Activated CD4-positive, alpha-beta T cell treated with anti-CD3 and anti-CD28 coated beads, Interleukin-2, amount 50 U/mL, for 48 hours (primary cell): ENCODE data around the gene SLAMF6.
"Not testable (repeated sequence)": the region's sequence is repeated elsewhere in the genome, so short reads cannot be mapped to it uniquely, and the experiment has no call there.

Experiments
- DNase-seq, 2 experiments: peaks; one replicate each; pipeline ENCODE4 v3.0.0-alpha.2; 2020

Gene SLAMF6

DNA sequence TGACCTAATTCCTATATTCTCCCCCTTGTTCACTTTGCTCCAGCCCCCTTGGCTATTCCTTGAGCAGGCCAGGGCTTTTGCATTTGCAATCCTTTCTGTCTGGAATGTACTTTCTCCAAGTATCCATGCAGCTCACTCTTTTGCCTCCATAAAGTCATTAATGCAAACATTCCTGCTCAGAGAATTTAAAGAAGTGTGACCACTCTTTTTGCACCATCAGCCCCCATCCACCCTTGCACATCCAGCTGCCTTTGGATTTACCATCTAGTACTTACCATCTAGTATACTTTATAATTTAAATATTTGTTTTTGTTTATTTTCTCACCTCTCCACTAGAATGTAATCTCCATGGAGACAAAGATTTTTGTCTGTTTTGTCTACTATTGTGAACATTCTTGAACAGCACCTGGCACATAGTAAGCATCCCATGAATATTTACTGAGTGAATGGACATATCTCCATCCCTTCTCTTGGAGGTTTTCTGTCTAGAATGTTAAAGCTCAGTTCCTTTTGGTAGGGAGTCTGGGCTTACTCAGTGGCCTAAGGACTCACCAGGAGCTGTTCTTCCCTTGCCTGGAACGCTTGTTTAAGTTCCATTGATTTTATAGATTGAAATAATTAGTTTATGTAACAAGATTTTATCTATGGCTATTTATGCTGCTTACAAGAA is 22.6 kb downstream of the SLAMF6 start:
- no peak for DNase-seq

DNA sequence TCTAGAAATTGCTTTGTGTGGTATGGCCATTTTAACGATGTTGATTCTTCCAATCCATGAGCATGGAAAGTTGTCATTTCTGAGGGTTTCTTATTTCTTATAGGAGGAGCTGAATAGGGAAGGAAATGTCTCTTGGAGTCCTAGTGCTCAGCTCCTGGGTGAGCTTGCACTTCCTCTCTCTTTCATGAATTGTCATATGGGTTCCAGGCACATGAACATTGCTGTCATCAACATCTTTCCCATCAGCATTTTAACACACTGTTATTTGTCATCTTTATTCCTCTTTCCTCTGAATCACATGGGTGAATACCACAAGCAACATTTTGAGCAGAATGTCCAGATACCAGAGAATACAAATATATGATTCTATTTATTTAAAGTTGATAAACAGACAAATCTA is 23.4 kb downstream of the SLAMF6 start:
- no peak for DNase-seq

DNA sequence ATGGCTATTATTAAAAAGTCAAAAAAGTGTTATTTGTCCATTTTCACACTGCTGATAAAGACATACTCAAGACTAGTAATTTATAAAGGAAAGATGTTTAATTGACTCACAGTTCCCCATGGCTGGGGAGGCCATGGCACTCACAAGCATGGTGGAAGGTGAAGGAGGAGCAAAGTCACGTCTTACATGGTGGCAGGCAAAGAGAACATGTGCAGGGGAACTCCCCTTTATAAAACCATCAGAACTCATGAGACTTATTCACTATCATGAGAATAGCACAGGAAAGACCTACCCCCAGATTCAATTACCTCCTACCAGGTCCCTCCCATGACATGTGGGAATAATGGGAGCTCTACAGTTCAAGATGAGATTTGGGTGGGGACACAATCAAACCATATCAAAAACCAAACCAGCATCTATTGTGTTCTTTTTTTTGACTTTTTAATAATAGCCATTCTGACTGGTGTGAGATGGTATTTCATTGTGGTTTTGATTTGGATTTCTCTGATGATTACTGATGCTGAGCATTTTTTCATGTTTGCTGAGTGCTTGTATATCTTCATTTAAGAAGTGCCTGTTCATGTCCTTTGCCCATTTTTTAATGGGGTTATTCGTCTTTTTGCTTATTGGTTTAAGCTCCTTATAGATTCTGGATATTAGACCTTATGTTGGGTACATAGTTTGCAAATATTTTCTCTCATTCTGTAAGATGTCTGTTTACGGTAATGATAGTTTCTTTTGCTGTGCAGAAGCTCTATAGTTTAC is 24.6 kb downstream of the SLAMF6 start:
- DNase-seq: not testable (repeated sequence)

DNA sequence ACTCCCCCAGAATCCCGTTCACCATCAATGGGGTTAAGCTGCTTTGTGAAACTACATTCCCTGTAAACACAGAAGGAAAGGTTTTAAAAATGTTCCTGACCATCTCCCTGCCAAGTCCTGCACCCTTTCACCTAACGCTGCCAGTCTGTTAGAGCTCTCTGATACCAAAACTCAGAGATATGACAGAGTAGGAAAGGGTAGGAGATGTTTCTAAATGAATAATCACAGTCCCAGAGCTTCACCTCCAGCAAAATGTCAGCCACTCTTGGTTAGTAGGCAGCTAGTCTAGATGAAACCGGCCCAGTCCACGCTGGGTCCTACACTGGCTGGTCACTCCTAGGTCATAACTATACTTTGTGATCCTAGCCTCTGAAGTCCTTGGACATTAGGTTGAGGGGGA is 26.7 kb downstream of the SLAMF6 start:
- no peak for DNase-seq

DNA sequence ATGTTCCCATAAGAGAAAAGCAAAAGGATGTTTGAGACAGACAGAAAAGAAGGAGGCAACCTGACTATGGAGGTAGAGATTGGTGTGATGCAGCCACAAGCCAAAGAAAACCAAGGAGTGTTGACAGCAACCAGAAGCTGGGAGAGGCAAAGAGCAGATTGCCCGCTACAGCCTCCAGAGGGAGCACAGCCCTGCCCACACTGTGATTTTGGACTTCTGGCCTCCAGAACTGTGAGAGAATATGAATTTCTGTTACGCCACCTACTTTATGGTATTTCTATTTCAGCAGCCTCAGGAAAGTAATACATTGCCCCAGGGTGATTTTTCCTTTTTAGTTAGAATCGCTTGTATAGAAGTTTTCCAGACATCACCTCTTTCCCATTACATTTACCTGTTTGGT is 28.4 kb downstream of the SLAMF6 start:
- no peak for DNase-seq

DNA sequence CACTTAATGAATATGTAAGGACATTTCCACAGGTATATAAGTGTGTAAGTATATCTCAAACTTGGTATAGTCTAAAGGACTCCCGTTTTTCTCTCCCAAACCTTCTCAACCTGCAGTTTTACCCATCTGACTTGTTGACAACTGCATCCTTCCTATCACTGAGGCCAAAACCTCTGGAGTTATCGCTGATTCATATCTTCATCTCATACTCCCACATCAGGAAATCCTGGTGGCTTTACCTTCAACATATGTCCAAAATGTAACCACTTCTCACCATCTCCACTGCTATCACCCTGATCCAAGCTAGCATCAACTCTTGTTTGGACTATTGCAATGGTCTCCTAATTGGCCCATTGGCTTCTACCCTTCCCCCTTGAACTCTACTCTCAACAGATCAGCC is 30.4 kb downstream of the SLAMF6 start:
- DNase-seq: no peak

DNA sequence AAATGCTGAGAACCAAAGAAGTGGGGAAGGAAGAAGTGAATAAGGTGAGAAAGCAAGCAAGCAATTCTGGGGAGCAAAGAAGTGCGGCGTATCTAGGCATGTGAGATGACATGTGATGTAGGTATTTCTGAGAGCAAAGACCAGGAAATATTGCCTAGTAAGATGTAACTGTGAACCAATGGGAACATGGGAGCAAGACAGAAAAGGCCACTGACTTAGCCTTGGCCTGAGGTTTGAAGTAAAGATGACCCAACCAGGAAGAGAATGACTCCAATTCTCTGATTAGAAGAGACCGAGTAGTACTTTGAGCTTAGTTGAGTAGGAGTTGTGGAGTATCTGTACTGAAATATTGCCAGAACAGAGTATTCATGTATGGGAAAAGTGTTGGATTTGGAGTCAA is 31.1 kb downstream of the SLAMF6 start:
- DNase-seq: no peak

DNA sequence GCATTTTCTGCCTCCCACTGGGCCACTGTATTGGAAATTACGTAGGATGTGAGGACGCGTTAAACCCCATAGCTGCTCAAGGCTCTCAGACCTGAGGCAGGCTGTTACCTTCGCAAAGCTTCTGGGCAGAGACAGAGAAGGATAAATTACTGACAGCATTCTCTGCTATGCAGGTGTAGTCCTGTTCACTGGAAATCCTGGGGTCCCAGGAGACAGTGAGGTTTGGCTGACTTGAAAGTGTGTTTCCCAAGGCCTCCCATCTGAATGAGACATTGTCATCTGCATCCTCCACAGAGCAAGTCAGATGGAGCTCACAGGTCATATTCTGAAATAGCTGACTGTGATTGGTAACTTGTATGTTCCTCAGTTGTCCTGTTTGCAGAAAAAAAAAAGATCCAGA is 32.0 kb downstream of the SLAMF6 start:
- no peak for DNase-seq

DNA sequence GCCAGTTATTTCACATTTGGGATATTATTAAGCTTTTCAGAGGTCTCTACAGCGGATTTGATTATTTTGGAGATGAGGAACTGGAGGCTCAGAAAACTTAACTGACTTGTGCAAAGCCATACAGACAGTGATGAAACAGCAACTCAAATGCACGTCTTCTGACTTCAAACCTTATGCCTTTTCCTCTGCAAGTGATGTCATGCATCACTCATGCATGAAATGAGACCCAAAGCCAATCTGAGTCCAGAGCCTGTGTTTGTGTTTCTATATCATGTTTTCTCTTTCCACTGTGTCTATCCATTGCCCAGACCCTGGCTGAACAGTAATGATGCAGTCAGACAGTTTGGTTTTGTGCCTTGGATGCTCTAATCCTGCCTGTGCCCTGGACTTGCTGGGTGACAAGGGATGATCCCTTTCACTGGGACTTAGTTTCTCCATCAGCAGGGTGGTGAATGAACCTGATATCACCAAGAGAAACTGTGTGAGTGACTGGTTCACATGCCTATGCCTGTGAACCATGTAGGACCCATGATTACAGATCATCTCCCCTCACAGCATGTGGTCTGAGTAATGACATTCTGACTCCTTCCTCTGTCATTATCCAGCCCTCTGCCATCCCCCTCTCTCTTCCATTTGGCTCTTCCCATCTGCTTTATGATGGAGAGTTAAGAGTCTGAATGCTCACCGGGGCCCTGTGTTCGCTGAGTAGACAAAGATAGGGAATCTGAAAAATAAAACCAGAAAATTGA is 33.4 kb downstream of the SLAMF6 start:
- DNase-seq: no peak

DNA sequence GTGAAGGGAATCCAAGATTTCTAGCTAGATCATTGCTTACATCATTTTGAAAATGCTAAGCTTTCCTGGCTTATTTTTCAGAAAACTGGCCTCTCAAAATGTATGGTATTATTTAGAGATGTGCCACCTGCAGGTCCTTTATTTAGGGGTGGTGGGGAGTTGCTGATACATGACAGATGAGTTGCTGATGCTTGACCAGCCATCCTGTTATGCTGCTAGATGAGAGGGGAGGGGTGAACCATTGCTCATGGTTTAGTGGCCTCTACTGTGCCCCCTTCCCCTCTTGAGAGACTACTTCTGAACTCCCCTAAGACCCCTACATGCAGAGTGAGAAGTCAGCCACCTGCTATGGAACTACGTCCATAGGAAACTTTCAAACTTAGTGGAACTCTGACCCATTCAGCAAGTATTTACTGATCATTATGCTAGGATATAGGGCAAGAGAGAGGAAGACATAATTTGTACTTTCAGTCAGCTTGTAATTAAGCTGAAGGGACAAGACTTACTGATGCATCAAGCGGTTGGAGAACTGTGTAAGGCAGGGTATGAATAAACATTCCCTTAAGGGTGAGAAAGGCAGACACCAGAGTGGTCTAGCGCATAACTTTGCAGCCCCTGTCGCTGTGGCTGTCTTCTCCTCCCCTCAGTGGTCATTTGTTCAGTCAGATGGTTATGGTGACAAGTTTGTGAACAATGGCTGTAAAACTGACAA is 34.6 kb downstream of the SLAMF6 start:
- no peak for DNase-seq

DNA sequence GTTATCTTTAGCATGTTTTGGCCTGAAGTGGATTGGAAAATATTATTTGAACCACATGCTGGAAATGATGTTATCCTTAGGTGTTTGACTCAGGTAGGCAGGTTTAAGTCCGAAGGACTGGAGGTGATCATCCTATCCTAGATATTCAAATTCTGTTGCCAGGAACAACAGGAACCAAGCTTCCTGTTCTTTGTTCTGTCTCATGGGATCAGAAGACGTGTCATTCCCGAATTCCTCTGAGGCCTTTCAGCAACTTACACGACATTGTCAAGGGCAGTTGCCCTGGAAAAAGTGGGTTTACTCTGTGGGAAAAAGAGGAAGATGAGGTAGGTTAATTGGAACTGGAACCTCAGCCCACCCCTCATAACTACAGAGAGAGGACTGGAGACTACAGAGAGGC is 36.6 kb downstream of the SLAMF6 start:
- DNase-seq: no peak

DNA sequence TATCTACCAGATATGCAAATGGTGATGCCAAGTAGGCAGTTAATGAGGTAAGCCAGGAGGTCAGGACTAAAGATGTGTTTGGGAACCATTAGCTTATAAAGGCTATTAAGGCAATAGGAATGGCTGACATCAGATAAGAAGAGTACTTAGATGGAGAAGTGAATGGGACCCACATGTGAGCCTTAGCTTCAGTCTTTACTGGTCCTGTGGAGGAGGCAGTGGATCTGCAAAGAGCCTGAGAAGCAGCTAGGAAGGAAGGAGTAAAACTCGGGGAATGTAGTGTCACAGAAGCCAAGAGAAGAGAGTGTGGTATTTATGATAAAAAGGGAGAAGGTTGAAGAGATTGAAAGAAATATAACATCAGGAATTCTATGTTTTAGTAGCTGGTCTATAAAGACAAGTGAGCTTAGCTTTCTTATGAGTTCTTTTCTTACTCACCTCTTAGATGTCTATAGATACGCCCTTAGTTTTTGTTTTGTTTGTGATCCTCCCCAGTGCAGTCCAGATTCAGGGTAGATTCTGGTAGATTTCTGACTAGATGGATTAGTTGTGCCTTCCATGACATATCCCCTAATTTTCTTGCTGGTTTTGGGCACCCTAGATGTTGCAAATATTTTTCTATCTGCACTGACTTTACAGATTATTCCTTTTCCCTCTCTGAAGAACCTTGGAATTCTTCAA is 39.4 kb downstream of the SLAMF6 start:
- DNase-seq: no peak

DNA sequence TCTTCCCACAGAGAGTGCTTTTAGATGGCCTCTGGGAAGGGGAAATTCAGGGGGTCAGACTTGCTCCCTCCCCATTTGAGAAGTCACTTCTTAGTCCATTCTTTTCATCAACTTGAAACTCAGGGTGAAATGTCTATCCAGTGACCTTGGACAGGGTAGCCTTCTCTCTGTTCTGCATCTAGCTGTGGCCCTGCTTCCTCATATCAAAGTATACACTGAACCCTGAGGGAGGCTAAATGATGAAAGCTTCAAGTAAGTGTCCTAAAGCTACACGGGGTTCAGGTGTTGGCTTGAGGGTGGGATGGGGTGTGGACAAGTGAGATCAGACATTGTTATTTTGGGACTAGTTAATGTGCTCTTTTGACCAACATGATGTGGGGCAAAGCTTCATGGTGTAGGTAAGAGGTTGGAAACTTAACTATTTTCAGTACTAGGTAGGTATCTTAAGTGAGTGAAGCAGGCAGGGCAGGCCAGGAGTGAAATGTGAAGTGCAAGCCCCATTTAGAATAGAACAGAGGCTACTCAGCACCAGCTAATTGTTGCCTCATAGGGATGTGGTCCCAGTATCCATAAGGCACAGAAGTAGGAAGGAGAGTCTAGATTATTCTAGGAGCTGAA is 41.0 kb downstream of the SLAMF6 start:
- DNase-seq: no peak

DNA sequence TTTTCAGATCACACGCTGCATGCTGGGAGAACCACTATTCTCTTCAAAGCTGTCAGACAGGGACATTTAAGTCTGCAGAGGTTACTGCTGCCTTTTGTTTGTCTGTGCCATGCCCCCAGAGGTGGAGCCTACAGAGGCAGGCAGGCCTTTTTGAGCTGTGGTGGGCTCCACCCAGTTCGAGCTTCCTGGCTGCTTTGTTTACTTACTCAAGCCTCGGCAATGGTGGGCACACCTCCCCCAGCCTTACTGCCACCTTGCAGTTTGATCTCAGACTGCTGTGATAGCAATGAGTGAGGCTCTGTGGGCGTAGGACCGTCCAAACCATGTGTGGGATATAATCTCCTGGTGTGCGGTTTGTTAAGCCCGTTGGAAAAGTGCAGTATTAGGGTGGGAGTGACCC is 42.3 kb downstream of the SLAMF6 start:
- DNase-seq: not testable (repeated sequence)

DNA sequence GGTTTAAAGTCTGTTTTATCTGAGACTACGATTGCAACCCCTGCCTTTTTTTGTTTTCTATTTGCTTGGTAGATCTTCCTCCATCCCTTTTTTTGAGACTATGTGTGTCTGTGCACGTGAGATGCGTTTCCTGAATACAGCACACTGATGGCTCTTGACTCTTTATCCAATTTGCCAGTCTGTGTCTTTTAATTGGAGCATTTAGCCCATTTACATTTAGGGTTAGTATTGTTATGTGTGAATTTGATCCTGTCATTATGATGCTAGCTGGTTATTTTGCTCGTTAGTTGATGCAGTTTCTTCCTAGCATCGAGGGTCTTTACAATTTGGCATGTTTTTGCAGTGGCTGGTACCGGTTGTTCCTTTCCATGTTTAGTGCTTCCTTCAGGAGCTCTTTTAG is 44.0 kb downstream of the SLAMF6 start:
- DNase-seq: not testable (repeated sequence)

DNA sequence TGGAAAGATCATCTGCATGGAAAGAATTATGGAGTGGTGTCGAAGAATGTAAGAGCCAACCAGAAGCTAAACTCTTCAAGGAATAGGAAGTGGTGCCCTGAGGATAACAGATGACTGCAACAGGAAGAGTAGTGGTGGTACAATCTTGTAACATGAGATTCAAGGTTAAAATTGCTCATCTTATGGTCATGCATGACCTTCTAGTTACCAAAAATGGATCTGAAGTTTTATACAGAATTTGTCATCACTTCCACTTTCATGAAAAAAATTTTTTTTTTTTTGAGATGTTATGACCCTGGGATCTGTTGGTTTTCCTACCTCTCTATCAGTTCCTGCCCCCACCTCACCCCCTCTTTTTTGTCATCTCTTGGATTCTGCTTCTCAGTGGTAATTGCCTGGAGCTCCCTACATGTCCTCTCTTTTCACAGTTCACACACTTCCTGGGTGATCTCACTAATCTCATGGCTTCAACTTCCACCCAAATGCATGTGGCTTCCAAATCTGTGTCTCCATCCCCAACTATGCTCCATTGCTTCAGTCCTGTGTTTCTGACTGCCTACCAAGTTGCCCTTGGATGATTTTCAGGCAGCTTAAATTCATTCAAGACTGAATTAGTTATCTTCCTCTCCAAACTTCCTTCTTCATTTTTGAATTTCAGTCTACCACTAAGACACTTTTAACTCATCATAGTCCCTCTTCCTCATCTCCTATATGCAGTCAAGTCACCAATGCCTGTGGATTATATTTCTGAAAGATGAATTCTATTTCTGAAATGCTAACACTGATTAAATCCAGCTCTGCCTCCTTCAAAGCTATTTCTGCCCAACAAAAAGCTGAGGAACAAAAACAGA is 48.4 kb downstream of the SLAMF6 start:
- DNase-seq: no peak

DNA sequence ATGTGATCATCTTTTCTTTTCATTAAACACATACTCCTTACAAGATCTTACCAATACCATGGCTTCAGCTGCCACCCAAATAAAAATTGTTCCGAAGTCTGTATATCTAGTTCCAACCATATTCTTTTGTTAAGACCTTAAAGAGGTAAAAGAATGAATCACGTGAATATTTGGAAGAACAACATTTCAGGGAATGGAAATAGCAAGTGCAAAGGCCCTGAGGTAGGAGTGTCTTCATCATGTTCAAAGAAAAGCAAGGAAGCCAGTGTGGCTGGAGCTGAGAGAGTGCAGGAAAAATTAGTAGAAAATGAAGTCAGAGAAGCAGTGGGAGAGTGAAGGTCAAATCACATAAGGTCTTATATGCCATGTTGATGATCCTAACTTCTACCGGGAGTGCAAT is 50.9 kb downstream of the SLAMF6 start:
- no peak for DNase-seq

DNA sequence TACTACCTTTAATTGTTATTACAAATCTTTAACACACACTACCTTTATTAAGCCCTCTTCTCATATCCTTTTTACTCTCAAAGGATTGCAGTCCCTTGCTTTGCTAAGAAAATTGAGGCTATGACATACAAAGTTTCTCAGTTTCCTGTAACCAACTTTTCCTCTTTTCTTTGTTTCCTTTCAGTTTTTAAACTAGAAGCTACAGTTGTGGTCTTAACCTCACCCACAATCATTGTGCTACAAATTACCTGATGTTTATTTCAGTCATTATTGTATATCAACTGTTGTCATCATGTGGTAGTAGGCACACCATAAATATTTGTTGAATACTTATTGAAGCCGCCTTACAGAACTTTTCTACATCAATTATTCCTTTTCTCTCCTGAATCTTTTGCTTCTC is 51.8 kb downstream of the SLAMF6 start:
- no peak for DNase-seq

DNA sequence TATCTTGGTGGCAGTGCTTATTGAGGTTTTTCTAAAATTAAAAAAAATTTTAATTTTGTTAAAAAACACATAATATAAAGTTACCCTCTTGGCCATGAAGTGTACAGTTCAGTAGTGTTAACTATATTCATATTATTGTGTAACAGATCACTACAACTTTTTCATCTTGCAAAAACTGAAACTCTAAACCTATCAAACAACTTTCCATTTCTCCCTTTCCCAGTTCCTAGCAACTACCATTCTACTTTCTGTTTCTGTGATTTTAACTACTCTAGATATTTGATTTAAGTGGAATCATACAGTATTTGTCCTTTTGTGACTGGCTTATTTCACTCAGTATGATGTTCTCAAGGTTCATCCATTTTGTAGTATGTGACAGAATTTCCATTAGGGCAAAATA is 55.5 kb downstream of the SLAMF6 start:
- DNase-seq: no peak

DNA sequence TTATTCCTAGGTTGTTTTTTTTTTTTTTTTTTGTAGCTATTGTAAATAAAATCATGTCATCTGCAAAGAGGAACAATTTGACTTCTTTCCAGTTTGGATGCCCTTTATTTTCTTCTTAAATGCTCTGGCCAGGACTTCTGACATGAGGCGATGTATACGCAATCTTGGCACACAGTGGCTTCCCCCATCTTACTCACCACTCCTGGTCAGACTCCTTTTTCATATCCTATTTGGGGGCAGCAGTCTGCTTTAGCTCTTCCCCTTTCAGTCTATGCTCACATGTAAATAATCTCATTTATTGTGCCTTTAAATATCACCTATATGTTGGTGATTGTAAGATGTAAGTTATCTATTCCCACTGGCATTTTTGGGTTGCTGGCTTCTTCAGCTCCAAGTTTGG is 56.1 kb downstream of the SLAMF6 start:
- no peak for DNase-seq

DNA sequence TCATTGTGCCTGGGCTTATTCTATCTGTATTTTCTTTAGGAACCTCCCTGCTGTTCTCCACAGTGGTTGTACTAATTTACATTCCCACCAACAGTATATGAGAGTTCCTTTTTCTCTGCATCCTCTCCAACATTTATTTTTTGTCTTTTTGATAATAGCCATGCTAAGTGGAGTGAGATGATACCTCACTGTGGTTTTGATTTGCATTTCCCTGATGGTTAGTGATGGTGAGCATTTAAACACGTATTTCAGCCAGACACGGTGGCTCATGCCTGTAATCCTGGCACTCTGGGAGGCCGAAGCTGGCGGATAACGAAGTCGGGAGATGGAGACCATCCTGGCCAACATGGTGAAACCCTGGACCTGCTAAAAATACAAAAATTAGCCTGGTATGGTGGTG is 57.9 kb downstream of the SLAMF6 start:
- no peak for DNase-seq
